Myocyte (in vitro differentiated cells): Measurements from ENCODE around the gene C17orf78. TPM values are rescaled to one million over a fixed set of nuclear protein-coding genes. Genes with fewer than 3 reads are reported as not detected.
A peak's percentile ranks its signal among the peaks of the same experiment; 100 is the strongest.
"Not testable (repeated sequence)": the region's sequence is repeated elsewhere in the genome, so short reads cannot be mapped to it uniquely, and the experiment has no call there.

ENCODE experiments used
- DNase-seq: peaks from one replicate; pipeline ENCODE4 v3.0.0-alpha.2; 2012; ENCODE audit warnings: low read depth
- polyA plus RNA-seq: library from polyadenylated mRNA; unstranded; fragments of >200 nt; gene quantifications from one replicate; pipeline ENCODE4 v1.2.1, GENCODE V29; 2012; ENCODE audit warnings: missing spikeins
- total RNA-seq: library from RNA; depleted of rRNA; stranded (reverse); fragments of >200 nt; gene quantifications from 2 replicates; pipeline ENCODE4 v1.2.3, GENCODE V29; 2014

Gene C17orf78
- total RNA-seq = not detected in 2 replicates
- 0.10 TPM for polyA plus RNA-seq

GRCh38 chr17:37375706-37376105 lies at the start of gene C17orf78:
C17orf78 (plus strand) TSS chr17:37375985; CDS start chr17:37376093, 108 bp downstream.
- no peak for DNase-seq

- DNase-seq = peak; percentile 79
These were observed 48.3 kb upstream of the C17orf78 start for GRCh38 chr17:37327341-37328090.

GRCh38 chr17:37338847-37339246 lies 36.9 kb upstream of the C17orf78 start:
- no peak for DNase-seq

- DNase-seq = peak; percentile 10
These were observed 36.5 kb upstream of the C17orf78 start for GRCh38 chr17:37339321-37339720.

- DNase-seq = no peak
These were observed 35.0 kb upstream of the C17orf78 start for GRCh38 chr17:37340804-37341203.

GRCh38 chr17:37342589-37342988 lies 33.2 kb upstream of the C17orf78 start:
- no peak for DNase-seq

- DNase-seq = no peak
These were observed 31.3 kb upstream of the C17orf78 start for GRCh38 chr17:37344519-37344918.

- DNase-seq = not testable (repeated sequence)
These were observed 28.9 kb upstream of the C17orf78 start for GRCh38 chr17:37346863-37347402.

GRCh38 chr17:37356796-37357569 lies 18.8 kb upstream of the C17orf78 start:
- DNase-seq = not testable (repeated sequence)

- peak; percentile 71 for DNase-seq
These were observed 17.5 kb upstream of the C17orf78 start for GRCh38 chr17:37358098-37358829.

- DNase-seq = peak; percentile 97
These were observed 16.7 kb upstream of the C17orf78 start for GRCh38 chr17:37358830-37359681.

- no peak for DNase-seq
These were observed 16.1 kb upstream of the C17orf78 start for GRCh38 chr17:37359682-37360188.

- DNase-seq = no peak
These were observed 15.2 kb upstream of the C17orf78 start for GRCh38 chr17:37360632-37361031.

- no peak for DNase-seq
These were observed 14.2 kb upstream of the C17orf78 start for GRCh38 chr17:37361543-37361942.

GRCh38 chr17:37365589-37365988 lies 10.2 kb upstream of the C17orf78 start:
- no peak for DNase-seq

GRCh38 chr17:37368577-37368976 lies 7.2 kb upstream of the C17orf78 start:
- no peak for DNase-seq

- DNase-seq = peak; percentile 81
These were observed 2.1 kb upstream of the C17orf78 start for GRCh38 chr17:37373530-37374159.

- no peak for DNase-seq
These were observed 6.3 kb downstream of the C17orf78 start for GRCh38 chr17:37382056-37382455.

- peak; percentile 50 for DNase-seq
These were observed 8.9 kb downstream of the C17orf78 start for GRCh38 chr17:37384560-37385149.
